MM.1S (cell line): ENCODE results near the gene BBIP1.

ENCODE experiments used
- DNase-seq: peaks from one replicate; pipeline ENCODE4 v3.0.0-alpha.2; 2015
- H2AFZ ChIP-seq: fragments of 300-600 bp; sonication (generic); 2 replicates; pipeline ENCODE4 v1.6.0; 2016; ENCODE audit warnings: antibody characterized with exemption, low read length
- H3F3A ChIP-seq: fragments of 300-600 bp; sonication (generic); 2 replicates; pipeline ENCODE4 v1.6.1; 2016; ENCODE audit warnings: mild to moderate bottlenecking, antibody characterized with exemption, low read length, moderate library complexity, mixed read lengths; ENCODE audit not compliant: insufficient read depth
- H3K27ac ChIP-seq: fragments of 300-600 bp; sonication (generic); 2 replicates; pipeline ENCODE4 v1.5.1; 2016; ENCODE audit warnings: mild to moderate bottlenecking, low read length
- H3K27me3 ChIP-seq: fragments of 300-600 bp; sonication (generic); replicated peaks from 2 replicates; pipeline ENCODE4 v1.6.0; 2016; ENCODE audit warnings: low read length; ENCODE audit not compliant: insufficient read depth
- H3K36me3 ChIP-seq: fragments of 300-600 bp; sonication (generic); replicated peaks from 2 replicates; pipeline ENCODE4 v1.6.1; 2016; ENCODE audit warnings: mild to moderate bottlenecking, low read length, mixed read lengths; ENCODE audit not compliant: insufficient read depth
- H3K4me1 ChIP-seq: fragments of 300-600 bp; sonication (generic); 2 replicates; pipeline ENCODE4 v1.6.1; 2016; ENCODE audit warnings: low read length, mixed read lengths
- H3K4me2 ChIP-seq: fragments of 300-600 bp; sonication (generic); 2 replicates; pipeline ENCODE4 v1.6.0; 2016; ENCODE audit warnings: low read depth, low read length
- H3K4me3 ChIP-seq: fragments of 300-600 bp; sonication (generic); 2 replicates; pipeline ENCODE4 v1.5.1; 2016; ENCODE audit warnings: low read length, mixed read lengths
- H3K79me2 ChIP-seq: fragments of 300-600 bp; sonication (generic); 2 replicates; pipeline ENCODE4 v1.6.1; 2016; ENCODE audit warnings: mixed run types, low read length, mixed read lengths
- H3K9ac ChIP-seq: fragments of 300-600 bp; sonication (generic); 2 replicates; pipeline ENCODE4 v1.6.1; 2016; ENCODE audit warnings: low read length, mixed read lengths
- H3K9me2 ChIP-seq: fragments of 300-600 bp; sonication (generic); replicated peaks from 2 replicates; pipeline ENCODE4 v1.6.1; 2016; ENCODE audit warnings: mild to moderate bottlenecking, low read length, mixed read lengths; ENCODE audit not compliant: insufficient read depth
- H3K9me3 ChIP-seq: fragments of 300-600 bp; sonication (generic); replicated peaks from 2 replicates; pipeline ENCODE4 v1.6.1; 2016; ENCODE audit warnings: mild to moderate bottlenecking, low read length, mixed read lengths; ENCODE audit not compliant: insufficient read depth
- H4K20me1 ChIP-seq: fragments of 300-600 bp; sonication (generic); 2 replicates; pipeline ENCODE4 v1.6.1; 2016; ENCODE audit warnings: mild to moderate bottlenecking, low read length, moderate library complexity, mixed read lengths; ENCODE audit not compliant: insufficient read depth
- CTCF ChIP-seq: fragments of 300-600 bp; sonication (generic); IDR thresholded peaks from 2 replicates; pipeline ENCODE4 v1.5.1; 2016; ENCODE audit warnings: antibody characterized with exemption, low read length, mixed read lengths
- EZH2 ChIP-seq: fragments of 300-600 bp; sonication (generic); optimal IDR thresholded peaks from 2 replicates; pipeline ENCODE3; 2017; ENCODE audit warnings: low read depth, mild to moderate bottlenecking, antibody characterized with exemption, low read length, mixed read lengths
- EZH2phosphoT487 ChIP-seq: fragments of 300-600 bp; sonication (generic); IDR thresholded peaks from 2 replicates; pipeline ENCODE4 v1.6.1; 2018; ENCODE audit warnings: antibody characterized with exemption, low read length

The BBIP1 gene

GRCh38 chr10:110861476-110861875 lies 57.5 kb downstream of the BBIP1 start:
- H3K27ac ChIP-seq: peak overlapping the region; percentile 97
- peak overlapping the region; percentile 13; the same call in 1 of the 2 replicates for H3K4me3 ChIP-seq
- no peaks in the 10 kb centered on the region for H4K20me1 ChIP-seq
- H3K4me2 ChIP-seq: peak overlapping the region; percentile 52
- no peaks in the 10 kb centered on the region for H3K9me2 ChIP-seq
- H3K9me3 ChIP-seq: no peaks in the 10 kb centered on the region
- H3K36me3 ChIP-seq: no peaks in the 10 kb centered on the region
- H2AFZ ChIP-seq: peak overlapping the region; percentile 17; the same call in 1 of the 2 replicates
- DNase-seq: no peak
- H3F3A ChIP-seq: peaks cover 86% of the 10 kb centered on the region
- H3K9ac ChIP-seq: peak overlapping the region; percentile 70; the same call in 1 of the 2 replicates
- H3K4me1 ChIP-seq: peaks cover 87% of the 10 kb centered on the region
- H3K27me3 ChIP-seq: no peaks in the 10 kb centered on the region
- TF ChIP-seq EZH2 (no peak), CTCF (no peak), EZH2phosphoT487 (no peak)
- H3K79me2 ChIP-seq: no peaks in the 10 kb centered on the region

- peak overlapping the region; percentile 13; the same call in 1 of the 2 replicates for H3K4me3 ChIP-seq
- peak overlapping the region; percentile 17 for H2AFZ ChIP-seq
- no peaks in the 10 kb centered on the region for H3K36me3 ChIP-seq
- peak overlapping the region; percentile 97 for H3K27ac ChIP-seq
- peak overlapping the region; percentile 70 for H3K9ac ChIP-seq
- H4K20me1 ChIP-seq: no peaks in the 10 kb centered on the region
- H3K9me2 ChIP-seq: no peaks in the 10 kb centered on the region
- TF ChIP-seq CTCF: no peak
- TF ChIP-seq EZH2: no peak
- no peak for TF ChIP-seq EZH2phosphoT487
- DNase-seq: peak; percentile 88
- H3K4me2 ChIP-seq: peak overlapping the region; percentile 52
- H3K27me3 ChIP-seq: no peaks in the 10 kb centered on the region
- no peaks in the 10 kb centered on the region for H3K9me3 ChIP-seq
- H3F3A ChIP-seq: peaks cover 79% of the 10 kb centered on the region
- no peaks in the 10 kb centered on the region for H3K79me2 ChIP-seq
- peaks cover 80% of the 10 kb centered on the region for H3K4me1 ChIP-seq
Measured at GRCh38 chr10:110860576-110861241, 58.3 kb downstream of the BBIP1 start.

GRCh38 chr10:110859973-110860376 lies 59.0 kb downstream of the BBIP1 start:
- DNase-seq: peak; percentile 35
- peak overlapping the region; percentile 52 for H3K4me2 ChIP-seq
- H2AFZ ChIP-seq: peak overlapping the region; percentile 2; the same call in 1 of the 2 replicates

More at GRCh38 chr10:110859973-110860376, 59.0 kb downstream of the BBIP1 start:
- no peaks in the 10 kb centered on the region for H3K36me3 ChIP-seq
- H3K4me3 ChIP-seq: no peak overlapping the region
- peak overlapping the region; percentile 70 for H3K9ac ChIP-seq
- H3F3A ChIP-seq: peaks cover 71% of the 10 kb centered on the region
- no peaks in the 10 kb centered on the region for H3K79me2 ChIP-seq
- peaks cover 73% of the 10 kb centered on the region for H3K4me1 ChIP-seq
- H3K27ac ChIP-seq: peak overlapping the region; percentile 97
- H3K9me3 ChIP-seq: no peaks in the 10 kb centered on the region
- TF ChIP-seq EZH2 (no peak), EZH2phosphoT487 (no peak), CTCF (no peak)
- H3K9me2 ChIP-seq: no peaks in the 10 kb centered on the region
- no peaks in the 10 kb centered on the region for H4K20me1 ChIP-seq
- no peaks in the 10 kb centered on the region for H3K27me3 ChIP-seq
